Parathyroid adenoma (tissue), 2 donors: ENCODE data around the gene INTU.

Experiments used
- H2AFZ ChIP-seq: fragments of 300-600 bp; sonication (generic); one replicate; pipeline ENCODE4 v1.7.0; 2017; ENCODE audit warnings: antibody characterized with exemption, mild to moderate bottlenecking
- H3K27ac ChIP-seq: fragments of 300-600 bp; sonication (generic); one replicate; pipeline ENCODE4 v1.7.0; 2017
- H3K27me3 ChIP-seq: fragments of 300-600 bp; sonication (generic); one replicate; pipeline ENCODE4 v1.7.0; 2017; ENCODE audit warnings: low read length; ENCODE audit not compliant: control insufficient read depth, insufficient read depth
- H3K36me3 ChIP-seq: fragments of 300-600 bp; sonication (generic); one replicate; pipeline ENCODE4 v1.7.0; 2017; ENCODE audit warnings: low read length; ENCODE audit not compliant: control insufficient read depth, insufficient read depth
- H3K4me1 ChIP-seq: fragments of 300-600 bp; sonication (generic); one replicate; pipeline ENCODE4 v1.7.0; 2017; ENCODE audit warnings: control low read depth
- H3K4me2 ChIP-seq: fragments of 300-600 bp; sonication (generic); one replicate; pipeline ENCODE4 v1.7.0; 2017; ENCODE audit warnings: low read length
- H3K4me3 ChIP-seq: fragments of 300-600 bp; sonication (generic); one replicate; pipeline ENCODE4 v1.7.0; 2017; ENCODE audit warnings: low read depth, low read length
- H3K79me2 ChIP-seq: fragments of 300-600 bp; sonication (generic); one replicate; pipeline ENCODE4 v1.7.0; 2017; ENCODE audit warnings: control low read depth
- H3K9ac ChIP-seq: fragments of 300-600 bp; sonication (generic); one replicate; pipeline ENCODE4 v1.7.0; 2017; ENCODE audit warnings: mild to moderate bottlenecking
- H3K9me3 ChIP-seq: fragments of 300-600 bp; sonication (generic); one replicate; pipeline ENCODE4 v1.7.0; 2017; ENCODE audit warnings: low read length; ENCODE audit not compliant: control insufficient read depth
- CTCF ChIP-seq: fragments of 300-600 bp; sonication (generic); IDR thresholded peaks from one replicate; pipeline ENCODE4 v1.7.0; 2017; ENCODE audit warnings: antibody characterized with exemption, mild to moderate bottlenecking
- donor health status: primary hyperparathyroidism.

INTU gene

DNA sequence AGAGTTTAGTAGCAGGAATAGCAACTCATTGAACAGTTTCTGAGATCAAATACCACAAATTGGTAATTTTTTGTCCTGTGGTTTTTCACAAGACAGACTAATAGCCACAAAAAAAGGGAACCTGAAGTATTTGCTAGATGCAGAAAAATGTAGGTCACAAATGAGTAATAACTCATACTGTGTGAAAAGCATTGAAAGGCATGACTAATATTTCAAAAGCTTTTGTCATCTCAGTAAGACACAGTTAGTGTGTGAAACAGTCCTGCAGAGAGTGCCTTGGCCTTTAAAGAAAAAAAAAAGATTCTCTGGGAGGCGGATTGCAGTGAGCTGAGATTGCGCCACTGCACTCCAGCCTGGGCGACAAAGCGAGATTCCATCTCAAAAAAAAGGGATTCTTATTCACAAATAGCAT is 66.0 kb downstream of the INTU start:
- no peak overlapping the region for H3K27ac ChIP-seq
- no peaks in the 10 kb centered on the region for H3K4me1 ChIP-seq
- no peak overlapping the region for H3K9ac ChIP-seq
- no peak overlapping the region for H3K4me2 ChIP-seq
- H3K9me3 ChIP-seq = no peaks in the 10 kb centered on the region
- no peaks in the 10 kb centered on the region for H3K27me3 ChIP-seq
- H3K79me2 ChIP-seq = no peaks in the 10 kb centered on the region
- no peak overlapping the region for H2AFZ ChIP-seq
- no peak for TF ChIP-seq CTCF
- H3K36me3 ChIP-seq = no peaks in the 10 kb centered on the region
- H3K4me3 ChIP-seq = no peak overlapping the region

GRCh38 chr4:127708985-127709384 is 76.2 kb downstream of the INTU start:
- Histone ChIP-seq H3K79me2 (no peaks in the 10 kb centered on the region), H3K36me3 (no peaks in the 10 kb centered on the region), H3K4me1 (no peaks in the 10 kb centered on the region), H2AFZ (no peak overlapping the region), H3K4me3 (no peak overlapping the region), H3K27ac (no peak overlapping the region), H3K27me3 (no peaks in the 10 kb centered on the region), H3K4me2 (no peak overlapping the region), H3K9me3 (no peaks in the 10 kb centered on the region), H3K9ac (no peak overlapping the region)
- TF ChIP-seq CTCF = no peak

DNA sequence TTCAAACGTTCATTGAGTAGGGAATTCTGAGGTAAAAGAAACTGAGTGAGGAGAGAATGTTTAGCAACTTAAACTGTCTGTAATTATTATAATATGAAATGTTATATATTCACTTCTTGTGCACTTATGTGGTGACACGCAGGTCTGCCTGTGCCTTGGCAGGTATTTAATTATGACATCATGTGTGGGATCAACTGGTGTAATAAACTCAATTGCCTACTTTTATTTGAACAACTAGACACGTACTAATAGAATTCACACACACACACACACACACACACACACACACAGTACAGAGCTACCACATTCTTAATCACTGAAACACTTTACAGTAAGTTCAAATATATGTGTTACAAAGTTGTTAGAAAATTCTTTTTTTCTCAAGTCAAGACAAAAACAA is 76.7 kb downstream of the INTU start:
- no peak overlapping the region for H3K4me3 ChIP-seq
- H3K4me1 ChIP-seq = no peaks in the 10 kb centered on the region
- H3K4me2 ChIP-seq = no peak overlapping the region
- no peak overlapping the region for H3K9ac ChIP-seq
- no peaks in the 10 kb centered on the region for H3K9me3 ChIP-seq
- no peaks in the 10 kb centered on the region for H3K27me3 ChIP-seq
- no peaks in the 10 kb centered on the region for H3K79me2 ChIP-seq
- TF ChIP-seq CTCF = no peak
- no peak overlapping the region for H3K27ac ChIP-seq
- no peaks in the 10 kb centered on the region for H3K36me3 ChIP-seq
- no peak overlapping the region for H2AFZ ChIP-seq

GRCh38 chr4:127730142-127730913 is 97.6 kb downstream of the INTU start, which contains the start of gene SLC25A31:
Gene SLC25A31 (plus strand): TSS chr4:127730400. CDS start chr4:127730546, 146 bp downstream.
- Histone ChIP-seq H2AFZ (no peak within 1 kb of the TSS), H3K27me3 (no peaks in the 10 kb centered on the region), H3K9me3 (no peaks in the 10 kb centered on the region), H3K27ac (no peak within 1 kb of the TSS), H3K36me3 (no peaks in the 10 kb centered on the region), H3K4me3 (no peak within 1 kb of the TSS), H3K4me2 (no peak within 1 kb of the TSS), H3K4me1 (no peaks in the 10 kb centered on the region), H3K79me2 (no peaks in the 10 kb centered on the region), H3K9ac (no peak within 1 kb of the TSS)
- TF ChIP-seq CTCF = no peak

DNA sequence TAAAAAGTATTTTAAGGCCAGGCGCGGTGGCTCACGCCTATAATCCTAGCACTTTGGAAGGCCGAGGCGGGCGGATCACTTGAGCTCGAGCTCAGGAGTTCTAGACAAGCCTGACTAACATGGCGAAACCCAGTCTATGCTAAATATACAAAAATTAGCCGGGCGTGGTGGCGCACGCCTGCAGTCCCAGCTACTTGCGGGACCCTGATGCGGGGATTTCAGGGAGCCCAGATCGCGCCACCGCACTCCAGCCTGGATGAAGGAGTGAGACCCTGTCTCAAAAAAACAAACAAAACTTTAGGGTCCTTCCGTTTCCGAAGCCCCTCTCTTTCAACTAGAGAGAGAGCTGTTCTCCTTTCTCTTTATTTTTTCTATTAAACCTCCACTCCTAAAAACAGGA is 98.6 kb downstream of the INTU start:
- no peak overlapping the region for H3K4me3 ChIP-seq
- no peak overlapping the region for H2AFZ ChIP-seq
- H3K9ac ChIP-seq = no peak overlapping the region
- H3K79me2 ChIP-seq = no peaks in the 10 kb centered on the region
- H3K4me1 ChIP-seq = no peaks in the 10 kb centered on the region
- no peak for TF ChIP-seq CTCF
- H3K9me3 ChIP-seq = no peaks in the 10 kb centered on the region
- no peaks in the 10 kb centered on the region for H3K36me3 ChIP-seq
- no peak overlapping the region for H3K4me2 ChIP-seq
- H3K27ac ChIP-seq = no peak overlapping the region
- H3K27me3 ChIP-seq = no peaks in the 10 kb centered on the region
